Lower leg skin (tissue), 4 donors: ENCODE results near the gene NDUFA7. TPM values are rescaled to one million over a fixed set of nuclear protein-coding genes. Genes with fewer than 3 reads are reported as not detected.

ENCODE experiments used
- DNase-seq, 2 donors: peaks; one replicate each; pipeline ENCODE4 v3.0.0-alpha.2; 2019; ENCODE audit warnings: low spot score in 2 of 2
- H3K4me3 ChIP-seq: fragments of 200-600 bp; sonication (generic); 2 replicates; pipeline ENCODE4 v1.5.1; 2017; ENCODE audit warnings: mild to moderate bottlenecking, low read depth; ENCODE audit not compliant: poor library complexity, severe bottlenecking
- CTCF ChIP-seq, 3 donors: fragments of 450-650 bp; IDR thresholded peaks; one replicate each; pipeline ENCODE4 v1.5.1; 2016; ENCODE audit warnings: antibody characterized with exemption in 3 of 3, mild to moderate bottlenecking in 3 of 3, moderate library complexity in 2 of 3
- POLR2A ChIP-seq, 2 donors: fragments of 450-650 bp; IDR thresholded peaks; one replicate each; pipeline ENCODE4 v1.6.1; 2016 to 2017; ENCODE audit warnings: antibody characterized with exemption in 2 of 2, mild to moderate bottlenecking in 1 of 2, moderate library complexity in 1 of 2
- WGBS, 2 donors: methylation state at CpG; one replicate each; pipeline ENCODE4 v1.1.5; 2018; 5-methylcytosine and 5-hydroxymethylcytosine counted together
- intact Hi-C: fragments of 100-400 bp; cut with DNase I; formaldehyde crosslinking; loops from one replicate; pipeline ENCODE4 v1.15.0; 2023; ENCODE audit warnings: low total_unique reads
- total RNA-seq, 4 donors: library from RNA; depleted of rRNA; stranded (reverse); fragments of >200 nt; gene quantifications; one replicate each; pipeline ENCODE4 v1.1.0, GENCODE V29; 2016

Gene NDUFA7
- total RNA-seq, 4 donors from 2014 or later: 24.5 to 39.5 (median 32.3) TPM

GRCh38 chr19:8336660-8337059, 15.5 kb upstream of the NDUFA7 start:
- intact Hi-C loops: no loop called here
- no peak overlapping the region for H3K4me3 ChIP-seq
- WGBS, 2 donors: 57 to 58% methylated on average over 8 of the region's 8 CpGs
- no peak for DNase-seq
- TF ChIP-seq CTCF (IDR thresholded peaks at IDR 0.05) (no peak), POLR2A (IDR thresholded peaks at IDR 0.05) (no peak)

DNA sequence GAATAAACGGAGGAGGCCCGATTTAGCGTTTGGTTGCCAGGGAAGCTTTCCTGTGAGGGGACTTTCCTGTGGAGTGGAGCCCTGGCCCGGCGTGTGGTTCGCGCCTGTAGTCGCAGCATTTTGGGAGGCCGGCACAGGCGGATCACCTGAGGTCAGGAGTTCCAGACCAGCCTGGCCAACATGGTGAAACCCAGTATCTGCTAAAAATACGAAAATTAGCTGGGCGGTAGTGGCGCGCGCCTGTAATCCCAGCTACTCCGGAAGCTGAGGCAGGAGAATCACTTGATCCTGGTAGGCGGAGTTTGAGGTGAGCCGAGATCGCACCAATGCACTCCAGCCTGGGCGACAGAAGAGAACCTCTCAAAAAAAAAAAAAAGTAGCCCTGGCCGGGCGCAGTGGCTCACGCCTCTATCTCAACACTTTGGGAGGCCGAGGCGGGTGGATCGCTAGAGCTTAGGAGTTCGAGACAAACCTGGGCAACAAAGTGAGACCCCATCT, 14.9 kb upstream of the NDUFA7 start:
- no peak for TF ChIP-seq POLR2A (IDR thresholded peaks at IDR 0.05)
- no peak for TF ChIP-seq CTCF (IDR thresholded peaks at IDR 0.05)
- H3K4me3 ChIP-seq: no peak overlapping the region
- 26 to 31% methylated on average over 27 of the region's 27 CpGs for WGBS, 2 donors
- DNase-seq: no peak
- intact Hi-C loops: no loop called here

- DNase-seq: no peak
- TF ChIP-seq CTCF (IDR thresholded peaks at IDR 0.05) (no peak), POLR2A (IDR thresholded peaks at IDR 0.05) (no peak)
- WGBS, 2 donors: 9 to 13% methylated on average over 19 to 46 of the region's 79 CpGs
- intact Hi-C loops: no loop called here
- H3K4me3 ChIP-seq: no peak overlapping the region
These were observed 14.3 kb upstream of the NDUFA7 start for GRCh38 chr19:8335343-8336071.

DNA sequence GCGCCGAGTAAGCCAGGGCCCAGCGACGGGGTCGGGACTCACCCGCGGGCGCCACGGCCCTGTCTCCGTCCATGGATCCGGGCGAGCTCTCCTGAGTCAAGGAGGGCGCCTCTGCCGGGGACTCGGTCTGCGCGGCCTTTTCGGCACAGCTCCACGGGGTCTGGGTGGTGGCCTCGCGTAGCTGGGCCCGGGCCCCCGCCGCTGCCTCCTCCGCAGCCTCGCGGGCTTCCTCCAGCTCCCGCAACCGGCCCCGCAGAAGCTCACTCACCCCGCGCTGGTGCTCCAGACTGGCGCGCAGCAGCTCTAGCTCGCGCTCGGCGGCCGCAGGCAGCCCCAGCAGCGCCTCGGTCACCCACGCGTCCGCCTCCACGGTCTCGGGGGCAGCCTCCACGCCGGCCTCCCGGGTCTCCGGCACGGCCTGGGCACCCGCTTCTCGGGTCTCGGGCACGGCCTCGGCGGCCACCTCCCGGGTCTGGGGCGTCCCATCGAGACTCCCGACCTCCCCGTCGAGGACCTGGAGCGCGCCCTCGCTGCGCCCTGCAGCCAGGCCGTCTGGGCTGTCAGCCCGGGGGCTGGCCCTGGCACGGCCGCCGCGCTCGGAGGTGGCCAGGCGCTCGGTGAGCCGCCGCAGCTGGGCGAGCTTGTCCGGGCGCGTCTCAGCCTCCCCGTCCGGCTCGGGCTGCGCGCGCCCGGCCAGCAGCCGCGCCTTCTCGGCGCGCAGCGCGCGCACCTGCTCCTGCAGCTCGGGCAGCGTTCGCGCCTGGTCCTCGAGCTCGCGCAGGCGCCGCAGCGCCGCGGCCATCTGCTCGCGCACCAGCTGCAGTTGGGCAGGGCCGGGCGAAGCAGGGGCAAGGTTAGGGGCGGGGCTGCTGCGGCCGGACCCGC, 13.5 kb upstream of the NDUFA7 start:
- no peak for DNase-seq
- 8 to 19% methylated on average over 27 to 53 of the region's 117 CpGs for WGBS, 2 donors
- intact Hi-C loops: no loop called here
- no peak overlapping the region for H3K4me3 ChIP-seq
- no peak for TF ChIP-seq CTCF (IDR thresholded peaks at IDR 0.05)

- H3K4me3 ChIP-seq: no peak overlapping the region
- no peak for DNase-seq
- TF ChIP-seq CTCF (IDR thresholded peaks at IDR 0.05) (no peak), POLR2A (IDR thresholded peaks at IDR 0.05) (no peak)
- 17 to 43% methylated on average over 27 to 42 of the region's 48 CpGs for WGBS, 2 donors
- intact Hi-C loops: no loop called here
These were observed 12.7 kb upstream of the NDUFA7 start for GRCh38 chr19:8333767-8334457.
